ENCODE results near the gene CNTNAP2. TPM values are rescaled to one million over a fixed set of nuclear protein-coding genes. Genes with fewer than 3 reads are reported as not detected.
"Not testable (repeated sequence)": the region's sequence is repeated elsewhere in the genome, so short reads cannot be mapped to it uniquely, and the experiment has no call there.

Gene CNTNAP2
- total and polyA plus RNA-seq, 12 donors = 0.07 to 0.77 (median 0.24) TPM

DNA sequence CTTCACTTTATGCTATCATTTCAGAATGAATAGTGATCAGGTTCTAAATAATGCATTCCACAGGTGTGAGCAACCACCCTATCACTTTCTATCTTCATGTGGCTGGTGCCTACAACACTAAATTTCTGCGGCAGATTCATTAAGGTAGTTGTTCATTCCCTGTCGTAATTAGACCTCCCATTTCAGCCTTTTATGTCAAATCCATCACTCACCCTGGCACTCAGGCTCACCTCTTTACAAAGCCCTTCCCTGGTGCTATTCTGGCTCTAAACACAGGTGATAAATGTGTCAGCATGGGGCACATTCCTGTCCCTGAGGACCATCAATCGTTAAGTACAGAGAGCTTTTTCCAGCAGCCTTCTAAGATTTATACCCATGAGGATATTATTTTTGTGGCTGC lies 2173.9 kb downstream of the CNTNAP2 start:
- Histone ChIP-seq H3K27me3 (peaks cover 0 to 7% (median 0%) of the 10 kb centered on the region in 7 donors), H3K36me3 (no peaks in the 10 kb centered on the region), H3K4me1 (no peaks in the 10 kb centered on the region), H3K27ac (no peak overlapping the region), H3K4me3 (no peak overlapping the region), H3K9me3 (no peaks in the 10 kb centered on the region)
- DNase-seq (no peak), ATAC-seq (no peak)
- WGBS, 2 donors = 41 to 44% methylated on average over 3 of the region's 3 CpGs
- TF ChIP-seq, protein P1, sequence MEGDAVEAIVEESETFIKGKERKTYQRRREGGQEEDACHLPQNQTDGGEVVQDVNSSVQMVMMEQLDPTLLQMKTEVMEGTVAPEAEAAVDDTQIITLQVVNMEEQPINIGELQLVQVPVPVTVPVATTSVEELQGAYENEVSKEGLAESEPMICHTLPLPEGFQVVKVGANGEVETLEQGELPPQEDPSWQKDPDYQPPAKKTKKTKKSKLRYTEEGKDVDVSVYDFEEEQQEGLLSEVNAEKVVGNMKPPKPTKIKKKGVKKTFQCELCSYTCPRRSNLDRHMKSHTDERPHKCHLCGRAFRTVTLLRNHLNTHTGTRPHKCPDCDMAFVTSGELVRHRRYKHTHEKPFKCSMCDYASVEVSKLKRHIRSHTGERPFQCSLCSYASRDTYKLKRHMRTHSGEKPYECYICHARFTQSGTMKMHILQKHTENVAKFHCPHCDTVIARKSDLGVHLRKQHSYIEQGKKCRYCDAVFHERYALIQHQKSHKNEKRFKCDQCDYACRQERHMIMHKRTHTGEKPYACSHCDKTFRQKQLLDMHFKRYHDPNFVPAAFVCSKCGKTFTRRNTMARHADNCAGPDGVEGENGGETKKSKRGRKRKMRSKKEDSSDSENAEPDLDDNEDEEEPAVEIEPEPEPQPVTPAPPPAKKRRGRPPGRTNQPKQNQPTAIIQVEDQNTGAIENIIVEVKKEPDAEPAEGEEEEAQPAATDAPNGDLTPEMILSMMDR (IDR thresholded peaks at IDR 0.05) = no peak
- intact Hi-C loops (cut with DNase I) = no loop called here

DNA sequence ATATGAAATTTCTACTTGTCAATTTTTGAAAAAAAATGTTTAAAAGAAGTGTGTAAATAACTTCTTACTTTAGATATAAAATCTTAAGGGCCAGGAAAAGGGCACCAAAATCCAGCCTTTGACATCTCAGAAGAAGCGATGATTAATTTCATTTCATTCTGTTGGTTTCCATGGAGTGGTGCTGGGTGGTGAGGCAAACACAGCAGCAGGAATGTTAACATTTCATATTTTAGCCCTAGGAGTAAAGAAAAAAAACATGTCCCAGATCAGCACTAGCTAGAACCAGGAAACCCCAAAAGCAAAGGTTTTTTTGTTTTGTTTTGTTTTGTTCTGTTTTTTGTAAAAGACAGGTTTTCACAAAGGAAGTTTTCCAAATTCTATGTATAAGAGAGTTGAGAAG lies 2175.2 kb downstream of the CNTNAP2 start:
- ATAC-seq (no peak), DNase-seq (no peak)
- no peaks in the 10 kb centered on the region for H3K36me3 ChIP-seq
- intact Hi-C loops (cut with DNase I) = no loop called here
- no peak overlapping the region for H3K27ac ChIP-seq
- peaks cover 0 to 7% (median 0%) of the 10 kb centered on the region in 7 donors for H3K27me3 ChIP-seq
- no peak overlapping the region for H3K4me3 ChIP-seq
- TF ChIP-seq, protein P1 (IDR thresholded peaks at IDR 0.05) = no peak
- no peaks in the 10 kb centered on the region for H3K4me1 ChIP-seq
- 98% methylated on average over 1 of the region's 1 CpG for WGBS, 2 donors
- no peaks in the 10 kb centered on the region for H3K9me3 ChIP-seq

DNA sequence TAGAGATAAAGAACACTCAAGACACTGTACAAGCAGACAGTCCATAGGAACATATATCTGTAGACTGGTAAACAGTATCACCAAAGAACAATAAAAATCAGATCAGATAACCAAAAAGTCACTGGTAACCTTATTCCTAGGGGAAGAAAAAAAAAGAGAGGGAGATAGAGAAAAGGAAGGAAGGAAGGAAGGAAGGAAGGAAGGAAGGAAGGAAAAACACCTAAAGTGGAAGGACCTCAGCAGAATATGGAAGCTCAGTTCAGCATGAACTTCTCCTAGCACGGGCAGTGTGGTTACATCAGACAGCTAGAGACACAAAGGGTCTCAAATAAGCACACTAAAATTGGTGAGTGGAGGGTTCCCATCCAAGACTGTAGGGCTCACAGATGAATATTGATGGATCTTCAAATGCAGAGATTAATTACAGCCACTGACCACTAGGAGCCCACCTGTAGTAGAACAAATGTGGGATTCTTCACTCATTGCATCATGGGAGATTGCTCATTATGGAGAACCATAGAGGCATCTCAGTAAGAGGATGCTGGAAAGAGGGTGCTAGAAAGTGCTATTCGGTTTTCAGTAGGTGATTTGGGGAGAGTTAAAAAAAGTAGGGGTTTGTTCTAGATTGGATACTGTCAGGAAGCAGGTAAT lies 2180.5 kb downstream of the CNTNAP2 start:
- intact Hi-C loops (cut with DNase I) = no loop called here
- Histone ChIP-seq H3K4me1 (no peaks in the 10 kb centered on the region), H3K4me3 (no peak overlapping the region), H3K9me3 (no peaks in the 10 kb centered on the region), H3K27me3 (no peaks in the 10 kb centered on the region), H3K36me3 (no peaks in the 10 kb centered on the region), H3K27ac (no peak overlapping the region)
- WGBS, 2 donors = 84 to 87% methylated on average over 2 of the region's 2 CpGs
- no peak for ATAC-seq
- TF ChIP-seq, protein P1 (IDR thresholded peaks at IDR 0.05) = no peak
- DNase-seq = no peak

DNA sequence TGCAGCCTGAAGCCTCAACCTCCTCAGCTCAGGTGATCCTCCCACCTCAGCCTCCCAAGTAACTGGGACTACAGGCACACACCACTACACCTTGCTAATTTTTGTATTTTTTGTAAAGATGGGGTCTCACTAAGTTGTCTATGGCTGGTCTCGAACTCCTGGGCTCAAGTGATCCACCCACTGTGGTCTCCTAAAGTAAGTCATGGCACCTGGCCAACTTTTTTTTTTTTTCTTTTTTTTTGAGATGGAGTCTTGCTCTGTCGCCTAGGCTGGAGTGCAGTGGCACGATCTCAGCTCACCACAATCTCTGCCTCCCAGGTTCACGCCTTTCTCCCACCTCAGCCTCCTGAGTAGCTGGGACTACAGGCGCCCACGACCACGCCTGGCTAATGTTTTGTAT lies 2182.2 kb downstream of the CNTNAP2 start:
- H3K27ac ChIP-seq; H3K27me3 ChIP-seq; DNase-seq; H3K4me3 ChIP-seq; intact Hi-C loops (cut with DNase I); H3K36me3 ChIP-seq; ATAC-seq; H3K9me3 ChIP-seq: not testable (repeated sequence)
- WGBS, 2 donors = 90 to 91% methylated on average over 7 of the region's 7 CpGs
- H3K4me1 ChIP-seq = peaks cover 0 to 13% (median 4%) of the 10 kb centered on the region in 9 donors

All from heart right ventricle (tissue), 16 donors.